Fibroblast of pulmonary artery (primary cell): ENCODE data around the gene TCP11L1.

Experiments used
- DNase-seq: peaks from one replicate; pipeline ENCODE4 v3.0.0-alpha.2; 2010; ENCODE audit warnings: low read depth
- H3K4me3 ChIP-seq: replicated peaks from 2 replicates; pipeline ENCODE4 v1.5.1; 2011; ENCODE audit warnings: low read depth, mild to moderate bottlenecking, control low read depth, low read length, moderate library complexity
- CTCF ChIP-seq: IDR thresholded peaks from 2 replicates; pipeline ENCODE4 v1.5.1; 2011; ENCODE audit warnings: mild to moderate bottlenecking, control low read depth, low read length, inconsistent platforms; ENCODE audit errors: missing control alignments

Gene TCP11L1

GRCh38 chr11:33065445-33066178, 26.2 kb downstream of the TCP11L1 start:
- peak; percentile 94 for TF ChIP-seq CTCF
- peak; percentile 72 for DNase-seq
- no peak overlapping the region for H3K4me3 ChIP-seq

- H3K4me3 ChIP-seq = no peak overlapping the region
- DNase-seq = no peak
- TF ChIP-seq CTCF = no peak
Measured at GRCh38 chr11:33067294-33067693, 27.9 kb downstream of the TCP11L1 start.

GRCh38 chr11:33068611-33069340, 29.4 kb downstream of the TCP11L1 start:
- TF ChIP-seq CTCF = no peak
- DNase-seq = no peak

GRCh38 chr11:33072465-33072864, 33.1 kb downstream of the TCP11L1 start:
- DNase-seq = no peak
- no peak overlapping the region for H3K4me3 ChIP-seq
- TF ChIP-seq CTCF = no peak

More at GRCh38 chr11:33068611-33069340, 29.4 kb downstream of the TCP11L1 start:
- no peak overlapping the region for H3K4me3 ChIP-seq

GRCh38 chr11:33083918-33084317, 44.5 kb downstream of the TCP11L1 start:
- no peak for TF ChIP-seq CTCF
- H3K4me3 ChIP-seq = no peak overlapping the region
- DNase-seq = no peak

- DNase-seq = no peak
- no peak for TF ChIP-seq CTCF
Measured at GRCh38 chr11:33086017-33086416, 46.6 kb downstream of the TCP11L1 start.

More at GRCh38 chr11:33086017-33086416, 46.6 kb downstream of the TCP11L1 start:
- no peak overlapping the region for H3K4me3 ChIP-seq
